HEK293T (cell line): ENCODE results near the gene FANCI.

ENCODE experiments used
- CTCF ChIA-PET: fragments of 350-600 bp; formaldehyde crosslinking; extraction: SDS; loops from one replicate; lab custom pipeline; 2021; ENCODE audit warnings: antibody characterized with exemption, inconsistent platforms; lab: Yijun Ruan, JAX
- POLR2A ChIA-PET: fragments of 350-600 bp; formaldehyde crosslinking; extraction: SDS; loops from one replicate; lab custom pipeline; 2020; ENCODE audit warnings: antibody characterized with exemption, inconsistent platforms; lab: Yijun Ruan, JAX
- DNase-seq: peaks from one replicate; pipeline ENCODE4 v3.0.0; 2012; ENCODE audit warnings: mixed read lengths; ENCODE audit errors: extremely low spot score
- ARNT ChIP-seq: fragments of 450-650 bp; IDR thresholded peaks from 2 replicates; pipeline ENCODE4 v1.6.1; 2017; ENCODE audit warnings: mild to moderate bottlenecking
- BHLHE40 ChIP-seq: fragments of 450-650 bp; IDR thresholded peaks from 2 replicates; pipeline ENCODE4 v1.6.1; 2016; ENCODE audit warnings: mild to moderate bottlenecking, moderate library complexity, borderline replicate concordance
- CTBP1 ChIP-seq: fragments of 450-650 bp; IDR thresholded peaks from 2 replicates; pipeline ENCODE4 v1.6.1; 2016; ENCODE audit warnings: borderline replicate concordance
- FOXK2 ChIP-seq: fragments of 450-650 bp; IDR thresholded peaks from 2 replicates; pipeline ENCODE4 v1.6.1; 2016; ENCODE audit warnings: mild to moderate bottlenecking
- FOXM1 ChIP-seq: fragments of 450-650 bp; IDR thresholded peaks from 2 replicates; pipeline ENCODE4 v1.6.1; 2017; ENCODE audit warnings: mild to moderate bottlenecking, borderline replicate concordance
- HDGF ChIP-seq: fragments of 450-650 bp; IDR thresholded peaks from 2 replicates; pipeline ENCODE4 v1.6.1; 2017; ENCODE audit warnings: antibody characterized with exemption, borderline replicate concordance
- L3MBTL2 ChIP-seq: fragments of 450-650 bp; conservative IDR thresholded peaks from 2 replicates; pipeline ENCODE4 v1.6.1; 2016; ENCODE audit warnings: mild to moderate bottlenecking
- LEF1 ChIP-seq: fragments of 450-650 bp; IDR thresholded peaks from 2 replicates; pipeline ENCODE4 v1.6.1; 2017; ENCODE audit warnings: mild to moderate bottlenecking, borderline replicate concordance
- NFRKB ChIP-seq: fragments of 450-650 bp; IDR thresholded peaks from 2 replicates; pipeline ENCODE4 v1.6.1; 2016; ENCODE audit warnings: mild to moderate bottlenecking, moderate library complexity
- PKNOX1 ChIP-seq: fragments of 450-650 bp; IDR thresholded peaks from 2 replicates; pipeline ENCODE4 v1.6.1; 2016
- ZNF384 ChIP-seq: fragments of 450-650 bp; IDR thresholded peaks from 2 replicates; pipeline ENCODE4 v1.6.1; 2016

Gene FANCI

GRCh38 chr15:89364741-89365450, 121.1 kb downstream of the FANCI start:
- POLR2A ChIA-PET, result interaction anchor here (0.5 kb wide), 1 partner anchor 8 kb away, joined by 3 read pairs; no protein-coding TSS in a partner anchor
- CTCF ChIA-PET, result interaction anchor here (0.6 to 1.8 kb wide), 2 partner anchors 35 to 69 kb away, joined by 3 to 5 read pairs; no protein-coding TSS in a partner anchor
- no peak for DNase-seq
- TF ChIP-seq CTBP1, result no peak

GRCh38 chr15:89365462-89366065, 121.8 kb downstream of the FANCI start:
- CTCF ChIA-PET, result interaction anchor here (1.8 kb wide), 1 partner anchor 34 kb away, joined by 5 read pairs; no protein-coding TSS in a partner anchor

More at GRCh38 chr15:89365462-89366065, 121.8 kb downstream of the FANCI start:
- TF ChIP-seq BHLHE40 (no peak), L3MBTL2 (no peak), ZNF384 (no peak), ARNT (no peak), FOXM1 (no peak), CTBP1 (no peak), PKNOX1 (no peak), HDGF (no peak), LEF1 (no peak), FOXK2 (no peak), NFRKB (no peak)
- POLR2A ChIA-PET, result no interaction called here
- DNase-seq, result no peak
